Measurements from ENCODE around the gene ZNF362.

Gene ZNF362

GRCh38 chr1:33244809-33245186 is 11.5 kb upstream of the ZNF362 start:
- TF ChIP-seq, protein P1, sequence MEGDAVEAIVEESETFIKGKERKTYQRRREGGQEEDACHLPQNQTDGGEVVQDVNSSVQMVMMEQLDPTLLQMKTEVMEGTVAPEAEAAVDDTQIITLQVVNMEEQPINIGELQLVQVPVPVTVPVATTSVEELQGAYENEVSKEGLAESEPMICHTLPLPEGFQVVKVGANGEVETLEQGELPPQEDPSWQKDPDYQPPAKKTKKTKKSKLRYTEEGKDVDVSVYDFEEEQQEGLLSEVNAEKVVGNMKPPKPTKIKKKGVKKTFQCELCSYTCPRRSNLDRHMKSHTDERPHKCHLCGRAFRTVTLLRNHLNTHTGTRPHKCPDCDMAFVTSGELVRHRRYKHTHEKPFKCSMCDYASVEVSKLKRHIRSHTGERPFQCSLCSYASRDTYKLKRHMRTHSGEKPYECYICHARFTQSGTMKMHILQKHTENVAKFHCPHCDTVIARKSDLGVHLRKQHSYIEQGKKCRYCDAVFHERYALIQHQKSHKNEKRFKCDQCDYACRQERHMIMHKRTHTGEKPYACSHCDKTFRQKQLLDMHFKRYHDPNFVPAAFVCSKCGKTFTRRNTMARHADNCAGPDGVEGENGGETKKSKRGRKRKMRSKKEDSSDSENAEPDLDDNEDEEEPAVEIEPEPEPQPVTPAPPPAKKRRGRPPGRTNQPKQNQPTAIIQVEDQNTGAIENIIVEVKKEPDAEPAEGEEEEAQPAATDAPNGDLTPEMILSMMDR (IDR thresholded peaks at IDR 0.05; ENCODE audit: low read depth, low read length): no peak
- H3K4me3 ChIP-seq (ENCODE audit: low read depth, low read length): no peak overlapping the region

- no peak overlapping the region for H3K4me3 ChIP-seq (ENCODE audit: low read depth, low read length)
These were observed 10.1 kb upstream of the ZNF362 start for GRCh38 chr1:33246171-33246570.

DNA sequence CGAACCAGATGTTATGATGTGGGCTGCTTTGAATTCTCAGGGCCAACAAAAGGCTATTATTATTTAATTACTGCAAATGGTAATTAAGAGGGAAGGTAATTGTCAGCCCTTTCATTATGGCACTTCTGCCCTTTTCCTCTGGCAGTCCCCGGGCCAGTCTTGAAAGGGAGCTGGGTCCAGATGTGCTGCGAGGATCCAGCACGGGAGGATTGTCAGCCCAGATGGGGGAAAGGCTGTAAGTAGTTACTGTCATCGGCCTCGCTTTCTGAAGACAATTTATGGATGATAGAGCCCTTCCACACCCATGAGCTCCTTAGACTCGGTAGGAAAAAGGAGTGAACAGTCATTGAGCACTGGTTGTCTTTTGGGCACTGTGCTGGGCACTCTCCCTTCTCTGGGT is 8.7 kb upstream of the ZNF362 start:
- H3K4me3 ChIP-seq (ENCODE audit: low read depth, low read length): no peak overlapping the region
- TF ChIP-seq, protein P1 (IDR thresholded peaks at IDR 0.05; ENCODE audit: low read depth, low read length): no peak

More at GRCh38 chr1:33246171-33246570, 10.1 kb upstream of the ZNF362 start:
- TF ChIP-seq, protein P1 (IDR thresholded peaks at IDR 0.05; ENCODE audit: low read depth, low read length): no peak

GRCh38 chr1:33248244-33248643 is 8.0 kb upstream of the ZNF362 start:
- TF ChIP-seq, protein P1 (IDR thresholded peaks at IDR 0.05; ENCODE audit: low read depth, low read length): no peak
- H3K4me3 ChIP-seq (ENCODE audit: low read depth, low read length): no peak overlapping the region

GRCh38 chr1:33249422-33249821 is 6.9 kb upstream of the ZNF362 start:
- TF ChIP-seq, protein P1 (IDR thresholded peaks at IDR 0.05; ENCODE audit: low read depth, low read length): no peak
- no peak overlapping the region for H3K4me3 ChIP-seq (ENCODE audit: low read depth, low read length)

DNA sequence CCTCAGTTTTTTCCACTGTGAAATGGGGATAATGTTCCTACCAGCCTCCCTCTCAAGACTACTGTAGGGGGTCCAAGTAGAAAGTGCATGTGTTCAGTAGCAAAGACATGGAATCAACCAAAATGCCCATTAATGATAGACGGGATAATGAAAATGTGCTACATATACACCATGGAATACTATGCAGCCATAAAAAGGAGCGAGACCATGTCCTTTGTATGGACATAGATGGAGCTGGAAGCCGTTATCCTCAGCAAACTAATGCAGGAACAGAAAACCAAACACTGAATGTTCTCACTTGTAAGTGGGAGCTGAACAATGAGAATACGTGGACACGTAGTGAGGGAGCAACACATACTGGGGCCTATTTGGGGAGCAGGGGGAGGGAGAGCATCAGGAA is 6.1 kb upstream of the ZNF362 start:
- TF ChIP-seq, protein P1 (IDR thresholded peaks at IDR 0.05; ENCODE audit: low read depth, low read length): no peak
- H3K4me3 ChIP-seq (ENCODE audit: low read depth, low read length): no peak overlapping the region

- TF ChIP-seq, protein P1 (IDR thresholded peaks at IDR 0.05; ENCODE audit: low read depth, low read length): no peak
- H3K4me3 ChIP-seq (ENCODE audit: low read depth, low read length): no peak overlapping the region
These were observed 5.6 kb upstream of the ZNF362 start for GRCh38 chr1:33250724-33251123.

All from WI38 (cell line).